Adipocyte (in vitro differentiated cells): Measurements from ENCODE around the gene NIT2.
"Not testable (repeated sequence)": the region's sequence is repeated elsewhere in the genome, so short reads cannot be mapped to it uniquely, and the experiment has no call there.

Experiments used
- DNase-seq: peaks from one replicate; pipeline ENCODE4 v3.0.0-alpha.2; 2015; ENCODE audit warnings: low read depth
- H3K27me3 ChIP-seq: replicated peaks from 2 replicates; pipeline ENCODE4 v1.7.0; 2013; ENCODE audit warnings: mild to moderate bottlenecking, low read length, moderate library complexity; ENCODE audit not compliant: control insufficient read depth, insufficient read depth
- H3K36me3 ChIP-seq: 2 replicates; pipeline ENCODE4 v1.7.0; 2013; ENCODE audit warnings: low read length, mild to moderate bottlenecking, moderate library complexity; ENCODE audit not compliant: control insufficient read depth, insufficient read depth, severe bottlenecking
- H3K4me1 ChIP-seq: 2 replicates; pipeline ENCODE4 v1.7.0; 2013; ENCODE audit warnings: mild to moderate bottlenecking, low read length, moderate library complexity; ENCODE audit not compliant: control insufficient read depth, insufficient read depth
- H3K4me3 ChIP-seq: 2 replicates; pipeline ENCODE4 v1.7.0; 2013; ENCODE audit warnings: mild to moderate bottlenecking, low read length, moderate library complexity
- H3K9ac ChIP-seq: 2 replicates; pipeline ENCODE4 v1.7.0; 2013; ENCODE audit warnings: mild to moderate bottlenecking, low read length, moderate library complexity
- H3K9me3 ChIP-seq: 2 replicates; pipeline ENCODE4 v1.7.0; 2013; ENCODE audit warnings: mild to moderate bottlenecking, low read length, moderate library complexity; ENCODE audit not compliant: control insufficient read depth

NIT2 gene

DNA sequence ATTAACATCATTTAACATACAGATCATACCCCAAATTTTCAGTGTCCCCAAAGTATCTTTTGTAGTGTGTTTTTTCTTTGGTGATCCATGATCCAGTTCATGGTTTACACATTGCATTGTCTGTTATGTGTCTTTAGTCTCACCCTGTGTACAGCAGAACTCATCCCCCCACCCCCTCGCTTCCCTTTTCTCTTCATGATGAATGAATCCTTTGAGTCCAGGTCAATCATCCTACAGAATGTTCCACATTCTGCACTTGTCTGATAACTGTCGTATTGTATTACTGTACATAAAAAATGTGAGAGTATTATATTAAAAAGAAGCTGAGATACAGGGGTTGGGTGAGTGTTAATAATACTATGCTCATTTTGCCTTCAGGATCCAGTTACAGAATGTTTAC, 14.6 kb upstream of the NIT2 start:
- Histone ChIP-seq H3K9ac (no peak overlapping the region), H3K4me3 (no peak overlapping the region), H3K27me3 (no peaks in the 10 kb centered on the region), H3K9me3 (no peaks in the 10 kb centered on the region), H3K4me1 (peaks cover 42% of the 10 kb centered on the region), H3K36me3 (peaks cover 62% of the 10 kb centered on the region)
- DNase-seq: no peak

DNA sequence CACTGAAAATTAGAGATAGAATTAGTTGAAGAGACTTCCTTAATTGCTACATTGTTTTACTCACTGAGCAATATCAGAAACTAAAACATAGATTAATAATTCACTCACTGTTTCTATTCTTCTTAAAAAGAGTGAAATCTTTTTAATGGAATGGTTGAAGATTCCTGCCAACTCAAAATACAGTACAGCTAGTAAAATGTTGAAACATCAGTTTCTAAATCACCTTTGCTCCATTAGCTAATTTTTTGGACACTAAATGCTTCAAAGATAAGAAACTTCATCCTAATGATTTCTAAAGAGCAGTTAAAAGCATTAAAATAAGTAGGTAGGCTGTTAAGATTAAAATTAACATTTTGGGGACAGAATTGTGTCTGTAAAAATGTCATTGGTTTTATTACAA, 10.5 kb upstream of the NIT2 start:
- Histone ChIP-seq H3K9ac (peak overlapping the region; percentile 17), H3K9me3 (no peaks in the 10 kb centered on the region), H3K27me3 (no peaks in the 10 kb centered on the region), H3K4me1 (peaks cover 32% of the 10 kb centered on the region), H3K36me3 (peaks cover 60% of the 10 kb centered on the region), H3K4me3 (no peak overlapping the region)
- DNase-seq: no peak

DNA sequence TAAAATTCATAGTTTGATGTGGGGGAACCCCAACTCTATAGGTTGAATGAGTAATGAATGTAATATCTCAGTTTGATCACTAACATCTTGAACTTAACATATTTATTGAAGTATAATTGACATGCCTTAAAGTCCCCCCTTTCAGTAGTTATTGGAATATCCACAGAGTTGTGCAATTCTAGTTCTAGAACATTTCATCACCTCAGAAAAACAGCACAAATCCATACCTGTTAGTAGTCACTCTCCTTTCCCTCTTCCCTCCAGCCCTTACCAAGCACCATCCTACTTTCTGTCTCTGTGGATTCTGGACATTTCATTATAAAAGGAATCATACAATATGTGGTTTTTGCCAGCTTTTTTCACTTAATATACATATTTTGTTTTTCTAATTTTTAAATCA, 8.7 kb upstream of the NIT2 start:
- Histone ChIP-seq H3K36me3 (peaks cover 42% of the 10 kb centered on the region), H3K27me3 (no peaks in the 10 kb centered on the region), H3K9me3 (no peaks in the 10 kb centered on the region), H3K4me1 (peaks cover 29% of the 10 kb centered on the region), H3K4me3 (no peak overlapping the region), H3K9ac (no peak overlapping the region)
- DNase-seq: no peak

DNA sequence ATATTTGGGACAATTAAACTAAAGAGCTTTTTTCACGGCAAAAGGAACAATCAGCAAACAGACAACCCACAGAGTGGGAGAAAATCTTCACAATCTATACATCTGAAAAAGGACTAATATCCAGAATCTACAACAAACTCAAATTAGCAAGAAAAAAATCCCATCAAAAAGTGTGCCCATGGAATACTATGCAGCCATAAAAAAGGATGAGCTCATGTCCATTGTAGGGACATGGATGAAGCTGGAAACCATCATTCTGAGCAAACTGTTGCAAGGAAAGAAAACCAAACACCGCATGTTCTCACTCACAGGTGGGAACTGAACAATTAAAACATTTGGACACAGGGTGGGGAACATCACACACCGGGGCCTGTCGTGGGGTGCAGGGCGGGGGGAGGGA, 7.2 kb upstream of the NIT2 start:
- not testable (repeated sequence) for H3K27me3 ChIP-seq, H3K4me3 ChIP-seq, H3K9me3 ChIP-seq, DNase-seq, H3K9ac ChIP-seq
- H3K4me1 ChIP-seq: peaks cover 24% of the 10 kb centered on the region
- H3K36me3 ChIP-seq: peaks cover 32% of the 10 kb centered on the region

DNA sequence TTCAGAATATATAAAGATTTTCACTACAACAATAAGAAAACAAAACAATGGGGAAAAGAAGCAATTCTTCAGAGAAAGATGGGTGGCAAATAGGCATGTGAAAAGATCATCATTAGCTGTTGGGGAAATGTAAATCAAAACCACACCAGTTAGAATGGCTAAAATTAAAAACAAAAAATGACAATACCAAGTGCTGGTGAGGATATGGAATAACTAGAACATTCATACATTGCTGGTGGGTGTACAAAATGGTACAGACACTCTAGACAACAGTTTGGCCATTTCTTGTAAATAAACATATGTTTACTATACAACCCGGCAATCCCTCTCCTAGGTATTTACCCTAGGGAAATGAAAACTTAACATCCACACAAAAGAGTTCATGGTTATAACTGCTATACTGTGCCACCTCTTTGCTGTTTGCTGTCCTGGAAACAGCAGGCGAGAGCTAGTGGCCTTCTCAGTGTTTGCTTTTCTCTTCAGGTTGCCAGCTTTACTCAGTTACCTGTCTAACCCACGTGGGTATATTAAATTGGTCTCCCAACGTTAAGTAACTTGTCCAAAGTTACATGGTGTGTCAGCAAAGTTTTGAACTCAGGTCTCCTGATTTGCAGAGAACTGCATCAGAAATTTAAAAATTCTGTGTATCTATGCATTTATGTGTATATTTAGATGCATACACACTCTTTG, 4.6 kb upstream of the NIT2 start:
- Histone ChIP-seq H3K4me3 (no peak overlapping the region), H3K9me3 (no peaks in the 10 kb centered on the region), H3K9ac (no peak overlapping the region), H3K36me3 (peaks cover 19% of the 10 kb centered on the region), H3K4me1 (peaks cover 14% of the 10 kb centered on the region), H3K27me3 (no peaks in the 10 kb centered on the region)
- DNase-seq: no peak

DNA sequence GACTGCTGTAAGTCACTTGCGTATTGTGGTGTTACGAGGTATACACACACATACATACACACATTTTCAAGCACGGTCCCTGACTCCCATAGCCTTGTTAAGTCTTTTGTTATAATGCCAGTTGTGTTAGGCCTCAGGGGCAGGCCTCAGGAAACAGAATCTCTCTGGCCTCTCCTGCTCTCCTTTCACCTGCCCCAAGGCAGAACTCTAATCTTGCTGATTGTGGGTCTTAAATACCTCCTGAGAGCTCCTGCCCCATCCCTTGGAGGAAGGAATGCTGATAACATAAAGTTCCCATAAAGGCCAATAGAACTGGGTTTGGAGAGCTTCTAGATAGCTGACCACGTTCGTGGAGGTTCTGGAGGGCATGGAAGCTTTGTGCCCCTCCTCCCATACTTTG, 3.9 kb upstream of the NIT2 start:
- DNase-seq: no peak
- Histone ChIP-seq H3K27me3 (no peaks in the 10 kb centered on the region), H3K9me3 (no peaks in the 10 kb centered on the region), H3K9ac (no peak overlapping the region), H3K36me3 (peaks cover 14% of the 10 kb centered on the region), H3K4me1 (peaks cover 17% of the 10 kb centered on the region), H3K4me3 (no peak overlapping the region)

DNA sequence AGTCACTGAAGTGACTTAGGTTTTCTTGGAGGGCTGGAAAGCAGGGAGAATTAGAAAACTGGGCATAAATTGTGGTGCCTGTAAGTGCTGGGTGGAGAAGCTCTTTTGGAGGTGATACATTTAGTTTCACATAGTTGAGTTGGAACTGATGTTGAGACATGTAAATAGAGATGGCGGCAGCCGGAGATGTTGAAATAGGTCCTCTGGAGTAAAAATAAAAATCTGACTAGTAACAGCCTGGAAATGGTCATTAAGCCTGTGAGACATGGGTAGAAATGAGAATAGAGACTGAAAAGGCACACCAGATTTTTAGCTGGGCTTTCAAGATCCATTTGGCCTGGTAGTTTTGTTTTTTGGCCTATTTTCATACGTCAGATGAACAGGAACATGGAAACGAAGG, 2.9 kb upstream of the NIT2 start:
- Histone ChIP-seq H3K9ac (no peak overlapping the region), H3K4me3 (no peak overlapping the region), H3K27me3 (no peaks in the 10 kb centered on the region), H3K9me3 (no peaks in the 10 kb centered on the region), H3K36me3 (peaks cover 5% of the 10 kb centered on the region), H3K4me1 (peaks cover 16% of the 10 kb centered on the region)
- DNase-seq: no peak

DNA sequence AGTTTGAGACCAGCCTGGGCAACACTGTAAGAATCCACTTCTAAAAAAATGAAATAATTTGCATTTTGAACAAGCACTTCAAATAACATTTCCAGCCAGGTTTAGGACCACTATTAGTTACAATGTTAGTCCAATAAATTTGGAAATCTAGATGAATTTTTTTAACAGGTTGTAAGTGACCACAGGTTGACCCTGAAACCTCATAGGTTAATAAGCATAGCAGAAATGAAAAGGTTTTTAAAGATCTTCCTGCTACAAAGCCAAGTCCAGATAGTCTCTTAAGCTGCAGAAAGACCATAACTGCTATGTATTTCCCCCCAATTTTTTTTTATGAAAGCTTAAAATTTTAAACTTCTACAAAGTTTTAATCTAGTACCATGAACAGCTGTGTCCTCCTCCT, 1.5 kb upstream of the NIT2 start:
- Histone ChIP-seq H3K9ac (no peak overlapping the region), H3K4me3 (no peak overlapping the region), H3K36me3 (no peaks in the 10 kb centered on the region), H3K27me3 (no peaks in the 10 kb centered on the region), H3K4me1 (peaks cover 16% of the 10 kb centered on the region), H3K9me3 (no peaks in the 10 kb centered on the region)
- DNase-seq: no peak

DNA sequence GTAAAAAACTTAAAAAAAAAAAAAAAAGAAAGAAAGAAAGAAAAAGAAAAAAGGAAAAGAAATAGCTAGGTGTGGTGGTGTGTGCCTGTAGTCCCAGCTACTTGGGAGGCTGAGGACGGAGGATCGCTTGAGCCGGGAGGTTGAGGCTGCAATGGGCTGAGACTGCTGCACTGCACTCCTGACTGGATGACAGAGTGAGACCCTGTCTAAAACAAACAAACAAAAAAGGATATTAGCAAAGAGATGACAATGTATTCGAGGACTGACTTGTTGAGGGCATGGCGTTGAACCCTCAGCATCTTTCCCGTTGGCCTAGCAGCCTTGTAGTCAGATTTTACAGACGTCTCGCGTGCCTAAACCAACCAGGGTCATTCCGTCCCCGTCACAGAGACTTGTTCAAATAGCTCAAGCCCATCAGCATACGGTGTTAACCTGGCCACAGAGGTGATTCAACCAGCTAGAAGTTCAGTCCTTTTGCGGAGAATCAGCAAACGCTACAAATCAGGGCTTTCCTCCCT, 528 bp upstream of the NIT2 start:
- Histone ChIP-seq H3K4me3 (peak overlapping the region; percentile 90), H3K9me3 (no peaks in the 10 kb centered on the region), H3K27me3 (no peaks in the 10 kb centered on the region), H3K4me1 (peaks cover 16% of the 10 kb centered on the region), H3K9ac (peak overlapping the region; percentile 86), H3K36me3 (peaks cover 3% of the 10 kb centered on the region)
- no peak for DNase-seq

DNA sequence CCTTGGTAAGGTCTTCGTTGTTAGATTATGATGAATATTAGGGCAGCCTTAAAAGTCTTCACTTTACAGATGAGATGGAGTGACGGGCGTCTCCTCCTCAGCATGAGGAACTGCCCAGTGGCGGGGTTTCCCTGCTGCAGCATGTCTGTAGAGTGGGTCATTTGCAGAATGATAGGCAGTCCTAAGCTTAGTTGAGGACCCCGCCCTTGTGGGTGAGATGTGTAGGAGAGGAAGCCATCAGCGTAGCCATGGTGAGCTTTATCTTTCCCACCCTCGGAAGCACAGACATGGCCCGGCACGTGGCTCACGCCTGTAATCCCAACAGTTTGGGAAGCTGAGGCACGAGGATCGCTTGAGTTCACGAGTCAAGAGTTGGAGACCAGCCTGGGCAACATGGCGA, 877 bp downstream of the NIT2 start:
- peak overlapping the region; percentile 86 for H3K9ac ChIP-seq
- no peaks in the 10 kb centered on the region for H3K9me3 ChIP-seq
- peaks cover 17% of the 10 kb centered on the region for H3K36me3 ChIP-seq
- H3K4me3 ChIP-seq: peak overlapping the region; percentile 90
- H3K27me3 ChIP-seq: no peaks in the 10 kb centered on the region
- DNase-seq: no peak
- peaks cover 19% of the 10 kb centered on the region for H3K4me1 ChIP-seq

DNA sequence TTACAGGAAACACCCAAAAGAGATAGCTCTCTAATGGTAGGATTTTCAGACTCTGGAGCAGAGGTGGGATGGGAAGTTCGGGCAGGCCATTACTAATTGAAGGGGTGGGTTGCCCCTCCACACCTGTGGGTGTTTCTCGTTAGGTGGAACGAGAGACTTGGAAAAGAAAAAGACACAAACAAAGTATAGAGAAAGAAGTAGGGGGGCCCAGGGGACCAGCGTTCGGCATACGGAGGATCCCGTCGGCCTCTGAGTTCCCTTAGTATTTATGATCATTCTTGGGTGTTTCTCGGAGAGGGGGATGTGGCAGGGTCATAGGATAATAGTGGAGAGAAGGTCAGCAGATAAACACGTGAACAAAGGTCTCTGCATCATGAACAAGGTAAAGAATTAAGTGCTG, 1.7 kb downstream of the NIT2 start:
- H3K9me3 ChIP-seq, DNase-seq, H3K4me3 ChIP-seq, H3K9ac ChIP-seq, H3K27me3 ChIP-seq: not testable (repeated sequence)
- H3K4me1 ChIP-seq: peaks cover 23% of the 10 kb centered on the region
- H3K36me3 ChIP-seq: peaks cover 25% of the 10 kb centered on the region

DNA sequence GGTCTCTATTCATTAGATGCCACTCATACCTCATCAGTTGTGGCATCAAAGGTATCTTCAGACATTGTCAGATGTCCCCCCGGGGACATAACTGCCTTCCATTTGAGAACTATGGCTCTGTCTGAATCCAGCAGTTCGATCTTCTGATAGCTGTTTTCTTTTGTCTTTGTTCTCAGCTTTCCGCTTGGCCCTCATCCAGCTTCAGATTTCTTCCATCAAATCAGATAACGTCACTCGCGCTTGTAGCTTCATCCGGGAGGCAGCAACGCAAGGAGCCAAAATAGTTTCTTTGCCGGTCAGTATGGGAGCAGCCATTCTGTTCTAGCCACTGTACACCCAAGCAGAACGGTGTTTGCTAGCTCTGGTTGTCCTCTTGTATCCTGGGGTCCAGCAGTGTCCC, 4.4 kb downstream of the NIT2 start:
- Histone ChIP-seq H3K4me3 (no peak overlapping the region), H3K9ac (no peak overlapping the region), H3K27me3 (no peaks in the 10 kb centered on the region), H3K4me1 (peaks cover 22% of the 10 kb centered on the region), H3K36me3 (peaks cover 48% of the 10 kb centered on the region), H3K9me3 (peaks cover 7% of the 10 kb centered on the region)
- no peak for DNase-seq
